Measurements from ENCODE around the gene M1AP. TPM values are rescaled to one million over a fixed set of nuclear protein-coding genes. Genes with fewer than 3 reads are reported as not detected.

The M1AP gene
- total and polyA plus RNA-seq, 9 of the 15 experiments (the other 6 are each of a cell fraction or from before 2014, with no cell fraction given): 0.06 to 0.33 (median 0.11) TPM; not detected in 4

DNA sequence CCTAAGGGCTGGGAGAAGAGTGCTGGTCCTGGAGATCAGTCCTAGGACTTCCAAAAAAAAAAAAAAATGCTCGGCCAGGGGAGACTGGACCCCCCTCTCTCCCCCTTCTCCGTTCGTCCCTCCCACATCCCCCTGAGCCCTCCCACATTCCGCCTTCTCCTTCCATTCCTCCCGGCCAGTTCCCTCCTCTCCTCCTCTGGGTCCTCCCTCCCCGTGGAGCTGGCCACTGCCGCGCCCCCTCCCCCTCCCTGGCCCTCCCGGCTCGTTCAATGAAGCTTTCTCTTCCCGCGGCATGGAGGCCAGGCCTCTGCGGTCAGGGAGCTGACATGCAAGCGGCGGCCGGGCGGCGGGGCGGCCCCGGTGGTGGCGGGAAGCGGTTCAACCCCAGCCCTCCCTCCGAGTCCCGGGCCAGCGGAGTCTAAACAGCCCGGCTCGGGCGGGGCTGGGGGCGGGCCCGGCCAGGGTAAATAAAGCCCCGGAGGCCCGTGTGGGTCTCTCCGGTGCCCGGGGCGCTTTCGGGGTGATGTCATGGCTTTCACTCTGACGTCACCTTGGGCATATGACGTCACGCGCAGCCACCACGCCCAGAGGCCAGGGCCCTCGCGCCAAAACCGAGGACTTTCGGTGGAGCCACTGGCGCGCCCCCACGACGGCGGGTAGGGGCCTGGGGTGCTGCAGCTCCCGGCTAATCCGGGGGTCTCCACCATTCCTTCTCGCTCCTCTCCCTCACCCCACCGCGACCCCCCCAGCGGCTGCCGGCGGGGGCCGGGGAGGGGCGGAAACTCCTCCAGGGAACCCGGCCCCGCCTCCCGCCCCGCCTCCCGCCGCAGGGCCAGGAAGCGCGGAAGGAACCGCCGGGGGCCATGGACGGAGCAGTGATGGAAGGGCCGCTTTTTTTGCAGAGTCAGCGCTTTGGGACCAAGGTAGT, 94.0 kb downstream of the M1AP start, which contains the start of the genes DOK1 and LOXL3 (continued):
- no peak for TF ChIP-seq PKNOX1 (IDR thresholded peaks at IDR 0.05)
- TF ChIP-seq, protein P1, sequence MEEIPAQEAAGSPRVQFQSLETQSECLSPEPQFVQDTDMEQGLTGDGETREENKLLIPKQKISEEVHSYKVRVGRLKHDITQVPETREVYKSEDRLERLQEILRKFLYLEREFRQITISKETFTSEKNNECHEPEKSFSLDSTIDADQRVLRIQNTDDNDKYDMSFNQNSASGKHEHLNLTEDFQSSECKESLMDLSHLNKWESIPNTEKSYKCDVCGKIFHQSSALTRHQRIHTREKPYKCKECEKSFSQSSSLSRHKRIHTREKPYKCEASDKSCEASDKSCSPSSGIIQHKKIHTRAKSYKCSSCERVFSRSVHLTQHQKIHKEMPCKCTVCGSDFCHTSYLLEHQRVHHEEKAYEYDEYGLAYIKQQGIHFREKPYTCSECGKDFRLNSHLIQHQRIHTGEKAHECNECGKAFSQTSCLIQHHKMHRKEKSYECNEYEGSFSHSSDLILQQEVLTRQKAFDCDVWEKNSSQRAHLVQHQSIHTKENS (CRISPR knock-in tag; IDR thresholded peaks at IDR 0.05): no peak
- TF ChIP-seq SIX5 (IDR thresholded peaks at IDR 0.05; ENCODE audit: borderline replicate concordance in 1 of 2, insufficient read depth in 1 of 2, low read depth in 1 of 2, low read length in 2 of 2): no peak
- TF ChIP-seq SMARCE1 (IDR thresholded peaks at IDR 0.05): 0 out of 2 replicates have a peak, but pooled peaks have one; percentile 21
- 0 out of 2 replicates have a peak, but pooled peaks have one; percentile 5 for TF ChIP-seq THAP12 (CRISPR knock-in tag; IDR thresholded peaks at IDR 0.05)
- TF ChIP-seq, protein P2, sequence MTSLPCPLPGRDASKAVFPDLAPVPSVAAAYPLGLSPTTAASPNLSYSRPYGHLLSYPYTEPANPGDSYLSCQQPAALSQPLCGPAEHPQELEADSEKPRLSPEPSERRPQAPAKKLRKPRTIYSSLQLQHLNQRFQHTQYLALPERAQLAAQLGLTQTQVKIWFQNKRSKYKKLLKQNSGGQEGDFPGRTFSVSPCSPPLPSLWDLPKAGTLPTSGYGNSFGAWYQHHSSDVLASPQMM (CRISPR knock-in tag; IDR thresholded peaks at IDR 0.05): no peak
- peak; percentile 3 for TF ChIP-seq TBP (optimal IDR thresholded peaks at IDR 0.05; ENCODE audit: low read depth, low read length)
- no peak for TF ChIP-seq POLR2B (IDR thresholded peaks at IDR 0.05; ENCODE audit: low read depth, partially characterized antibody)
- TF ChIP-seq ZBTB5 (IDR thresholded peaks at IDR 0.05): no peak
- peak in 1 of 2 experiments; percentile 92; a peak in 2 of 4 replicates for TF ChIP-seq TBL1XR1 (IDR thresholded peaks at IDR 0.05; ENCODE audit: low read length in 2 of 2)
- peak; percentile 56; the same call in 1 of the 2 replicates for TF ChIP-seq LCOR (CRISPR knock-in tag; IDR thresholded peaks at IDR 0.05)
- no peak for TF ChIP-seq FOXJ2 (tag; IDR thresholded peaks at IDR 0.05)
- TF ChIP-seq XRCC5 (IDR thresholded peaks at IDR 0.05; ENCODE audit: low read depth, low read length): peak; percentile 42; the same call in 1 of the 2 replicates
- no peak for TF ChIP-seq FOXM1 (IDR thresholded peaks at IDR 0.05; ENCODE audit: low read depth)
- no peak for TF ChIP-seq FOXM1 (CRISPR knock-in tag; IDR thresholded peaks at IDR 0.05; ENCODE audit: low read depth)
- TF ChIP-seq NR3C1 (CRISPR knock-in tag; IDR thresholded peaks at IDR 0.05): no peak
- TF ChIP-seq CHD2 (IDR thresholded peaks at IDR 0.05; ENCODE audit: low read depth, low read length): 0 out of 2 replicates have a peak, but pooled peaks have one; percentile 26
- TF ChIP-seq ZFP30 (CRISPR knock-in tag; IDR thresholded peaks at IDR 0.05; ENCODE audit: borderline replicate concordance): no peak
- no peak for TF ChIP-seq ZNF79 (CRISPR knock-in tag; IDR thresholded peaks at IDR 0.05; ENCODE audit: low read depth)
- TF ChIP-seq ZKSCAN8 (CRISPR knock-in tag; IDR thresholded peaks at IDR 0.05): no peak
- no peak for TF ChIP-seq TCF3 (CRISPR knock-in tag; IDR thresholded peaks at IDR 0.05)
